Measurements from ENCODE around the gene CDH4. TPM values are rescaled to one million over a fixed set of nuclear protein-coding genes. Genes with fewer than 3 reads are reported as not detected.

The CDH4 gene
- total and polyA plus RNA-seq, 2 donors (not counting 3 experiments of a cell fraction or from before 2014, with no cell fraction given), result 0.17 to 0.51 TPM

DNA sequence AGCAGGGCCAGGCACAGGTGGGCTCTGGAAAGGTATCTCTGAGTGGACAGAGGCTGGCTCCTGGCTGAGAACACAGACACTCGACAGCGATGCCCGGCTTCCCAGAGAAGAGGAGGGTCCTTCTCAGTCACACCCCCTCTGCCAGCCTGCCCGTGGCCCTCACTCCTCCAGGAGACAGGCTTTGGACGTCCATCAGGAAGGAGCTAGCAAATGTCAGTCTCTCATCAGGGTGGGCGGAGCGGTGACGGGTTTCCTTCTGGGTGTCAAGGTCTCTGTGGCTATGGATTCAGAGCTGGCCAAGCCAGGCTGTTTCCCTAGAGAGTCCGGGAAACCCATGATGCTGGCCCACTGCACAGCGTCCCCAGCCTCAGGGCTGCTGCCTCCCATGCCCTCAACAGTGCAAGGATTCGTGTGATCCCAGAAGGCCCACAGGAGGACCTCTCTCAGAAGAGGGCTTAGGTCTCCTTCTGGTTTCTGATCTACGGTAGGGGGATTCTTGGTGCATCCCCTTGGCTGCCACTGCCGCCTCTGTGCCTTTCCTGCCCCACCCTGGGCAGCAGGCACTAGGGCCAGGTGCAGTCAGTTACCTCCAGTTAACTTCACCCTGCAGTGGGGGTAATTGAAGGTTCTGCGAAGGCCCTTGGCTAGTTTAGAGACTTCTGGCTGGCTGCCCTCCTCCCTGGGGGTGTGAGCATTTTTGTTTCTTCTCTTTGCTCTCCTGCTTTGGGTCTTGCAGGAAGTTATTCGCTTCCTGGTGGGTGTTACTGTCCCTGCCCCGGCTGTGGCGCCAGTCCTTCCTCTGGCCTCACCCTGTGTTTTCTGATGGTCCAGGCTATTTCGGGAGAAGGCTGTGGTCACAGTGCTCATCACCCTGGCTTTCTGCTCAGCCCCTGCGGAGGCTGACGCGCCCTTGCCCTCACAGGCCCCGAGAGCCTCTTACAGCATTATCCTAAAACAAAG is 80.2 kb downstream of the CDH4 start:
- intact Hi-C loops (cut with micrococcal nuclease), result no loop called here

More for the DNA sequence above, 80.2 kb downstream of the CDH4 start:
- Histone ChIP-seq H2AFZ (ENCODE audit: low read depth, low read length) (no peak overlapping the region), H3K9ac (replicated peaks; ENCODE audit: extremely low read depth, insufficient read depth, low read length) (no peak overlapping the region), H3K36me3 (ENCODE audit: control insufficient read depth in 2 of 2, extremely low read depth in 1 of 2, insufficient read depth in 2 of 2, low read length in 2 of 2) (no peaks in the 10 kb centered on the region), H3K4me1 (ENCODE audit: control insufficient read depth, extremely low read depth, insufficient read depth, low read length) (no peaks in the 10 kb centered on the region), H3K79me2 (ENCODE audit: control insufficient read depth, insufficient read depth, low read length) (no peaks in the 10 kb centered on the region), H3K9me3 (replicated peaks; ENCODE audit: control insufficient read depth, insufficient read depth, low read length) (peaks cover 4% of the 10 kb centered on the region), H3K9me1 (replicated peaks; ENCODE audit: control insufficient read depth, extremely low read depth, insufficient read depth, low read length) (no peaks in the 10 kb centered on the region), H3K27me3 (ENCODE audit: control insufficient read depth in 2 of 2, insufficient read depth in 2 of 2, low read length in 2 of 2) (no peaks in the 10 kb centered on the region), H4K20me1 (replicated peaks; ENCODE audit: control insufficient read depth, extremely low read depth, insufficient read depth, low read length) (no peaks in the 10 kb centered on the region), H3K27ac (ENCODE audit: insufficient read depth, low read depth, low read length) (no peak overlapping the region), H3K4me2 (ENCODE audit: insufficient read depth, low read length) (no peak overlapping the region), H3K4me3 (replicated peaks in 1 of 3; ENCODE audit: insufficient read depth in 1 of 3, low read depth in 1 of 3, low read length in 3 of 3) (no peak overlapping the region)
- dilution Hi-C loops (cut with MboI; ENCODE audit: extremely low pct_ligation_motif_present, low sequenced_read_pairs), result no loop called here
- POLR2A ChIA-PET, result no interaction called here
- TF ChIP-seq JUN (IDR thresholded peaks at IDR 0.05; ENCODE audit: borderline replicate concordance, insufficient read depth, insufficient read length, low read depth) (no peak), POLR2A (IDR thresholded peaks at IDR 0.05; ENCODE audit: low read depth, low read length) (no peak), MYC (IDR thresholded peaks at IDR 0.05; ENCODE audit: low read depth, low read length) (no peak), CTCF (IDR thresholded peaks at IDR 0.05; ENCODE audit: extremely low read depth in 1 of 2, insufficient read depth in 1 of 2, low read depth in 1 of 2, low read length in 2 of 2) (no peak), MAX (IDR thresholded peaks at IDR 0.05; ENCODE audit: insufficient read depth, insufficient read length) (no peak), GATA2 (IDR thresholded peaks at IDR 0.05; ENCODE audit: insufficient read depth, insufficient read length, low read depth, low read length) (no peak), POLR2AphosphoS5 (IDR thresholded peaks at IDR 0.05; ENCODE audit: insufficient read depth, low read depth, low read length) (no peak)
- DNase-seq (ENCODE audit: low read depth, low spot score) (no peak), FAIRE-seq (no peak)
- BruUV-seq (replicated peaks), result no TSS peak
- CTCF ChIA-PET, result no interaction called here

Measured in endothelial cell of umbilical vein (primary cell).